ENCODE data around the gene NR1D2. TPM values are rescaled to one million over a fixed set of nuclear protein-coding genes. Genes with fewer than 3 reads are reported as not detected.

NR1D2 gene
- total and polyA plus RNA-seq, 2 of the 13 experiments (the other 11 are each of a cell fraction or from before 2014, with no cell fraction given): 5.3 to 8.1 TPM

DNA sequence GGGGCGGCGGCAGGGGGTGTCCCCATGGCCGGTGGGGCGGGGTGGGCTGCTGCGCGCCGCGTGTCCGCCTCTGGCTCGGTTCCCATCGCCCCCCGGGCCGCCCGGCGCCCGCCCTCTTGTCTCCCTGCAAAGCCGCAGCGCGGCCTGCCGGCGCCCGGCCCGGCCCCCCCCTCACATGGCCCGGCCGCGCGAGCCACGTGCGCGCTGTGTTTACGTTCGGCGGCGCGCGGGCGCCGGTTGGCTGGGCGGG is 502 bp downstream of the NR1D2 start (continued):
- TF ChIP-seq ZNF672 (CRISPR knock-in tag; IDR thresholded peaks at IDR 0.05): peak; percentile 84
- peak; percentile 74; the same call in 1 of the 2 replicates for TF ChIP-seq JDP2 (CRISPR knock-in tag; IDR thresholded peaks at IDR 0.05; ENCODE audit: borderline replicate concordance)
- TF ChIP-seq ZNF878 (CRISPR knock-in tag; IDR thresholded peaks at IDR 0.05): no peak
- TF ChIP-seq HES4 (CRISPR knock-in tag; IDR thresholded peaks at IDR 0.05; ENCODE audit: borderline replicate concordance): peak; percentile 31; the same call in 1 of the 2 replicates
- TF ChIP-seq ATF1 (CRISPR knock-in tag; IDR thresholded peaks at IDR 0.05): no peak
- TF ChIP-seq POLR2AphosphoS5 (IDR thresholded peaks at IDR 0.05; ENCODE audit: low read depth, low read length): no peak
- TF ChIP-seq, protein P1, sequence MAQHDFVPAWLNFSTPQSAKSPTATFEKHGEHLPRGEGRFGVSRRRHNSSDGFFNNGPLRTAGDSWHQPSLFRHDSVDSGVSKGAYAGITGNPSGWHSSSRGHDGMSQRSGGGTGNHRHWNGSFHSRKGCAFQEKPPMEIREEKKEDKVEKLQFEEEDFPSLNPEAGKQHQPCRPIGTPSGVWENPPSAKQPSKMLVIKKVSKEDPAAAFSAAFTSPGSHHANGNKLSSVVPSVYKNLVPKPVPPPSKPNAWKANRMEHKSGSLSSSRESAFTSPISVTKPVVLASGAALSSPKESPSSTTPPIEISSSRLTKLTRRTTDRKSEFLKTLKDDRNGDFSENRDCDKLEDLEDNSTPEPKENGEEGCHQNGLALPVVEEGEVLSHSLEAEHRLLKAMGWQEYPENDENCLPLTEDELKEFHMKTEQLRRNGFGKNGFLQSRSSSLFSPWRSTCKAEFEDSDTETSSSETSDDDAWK (CRISPR knock-in tag; IDR thresholded peaks at IDR 0.05): no peak
- no peak for TF ChIP-seq PRPF4 (IDR thresholded peaks at IDR 0.05; ENCODE audit: low read depth, low read length, poor library complexity, severe bottlenecking)
- peak; percentile 26; the same call in 1 of the 2 replicates for TF ChIP-seq ZNF232 (CRISPR knock-in tag; IDR thresholded peaks at IDR 0.05; ENCODE audit: borderline replicate concordance)
- TF ChIP-seq PAX8 (CRISPR knock-in tag; IDR thresholded peaks at IDR 0.05; ENCODE audit: borderline replicate concordance): no peak; the same call in 1 of the 2 replicates
- TF ChIP-seq, protein P2, sequence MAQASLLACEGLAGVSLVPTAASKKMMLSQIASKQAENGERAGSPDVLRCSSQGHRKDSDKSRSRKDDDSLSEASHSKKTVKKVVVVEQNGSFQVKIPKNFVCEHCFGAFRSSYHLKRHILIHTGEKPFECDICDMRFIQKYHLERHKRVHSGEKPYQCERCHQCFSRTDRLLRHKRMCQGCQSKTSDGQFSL (CRISPR knock-in tag; IDR thresholded peaks at IDR 0.05): peak; percentile 89; the same call in 1 of the 2 replicates
- no peak for TF ChIP-seq ZNF20 (CRISPR knock-in tag; IDR thresholded peaks at IDR 0.05)
- TF ChIP-seq ZNF781 (CRISPR knock-in tag; IDR thresholded peaks at IDR 0.05; ENCODE audit: borderline replicate concordance, not compliant biosample characterization): no peak
- TF ChIP-seq TEAD3 (CRISPR knock-in tag; optimal IDR thresholded peaks at IDR 0.05; ENCODE audit: borderline replicate concordance): no peak
- TF ChIP-seq YEATS4 (CRISPR knock-in tag; IDR thresholded peaks at IDR 0.05; ENCODE audit: borderline replicate concordance): peak; percentile 93
- no peak for TF ChIP-seq SMC3 (IDR thresholded peaks at IDR 0.05; ENCODE audit: low read length)
- TF ChIP-seq, protein P3, sequence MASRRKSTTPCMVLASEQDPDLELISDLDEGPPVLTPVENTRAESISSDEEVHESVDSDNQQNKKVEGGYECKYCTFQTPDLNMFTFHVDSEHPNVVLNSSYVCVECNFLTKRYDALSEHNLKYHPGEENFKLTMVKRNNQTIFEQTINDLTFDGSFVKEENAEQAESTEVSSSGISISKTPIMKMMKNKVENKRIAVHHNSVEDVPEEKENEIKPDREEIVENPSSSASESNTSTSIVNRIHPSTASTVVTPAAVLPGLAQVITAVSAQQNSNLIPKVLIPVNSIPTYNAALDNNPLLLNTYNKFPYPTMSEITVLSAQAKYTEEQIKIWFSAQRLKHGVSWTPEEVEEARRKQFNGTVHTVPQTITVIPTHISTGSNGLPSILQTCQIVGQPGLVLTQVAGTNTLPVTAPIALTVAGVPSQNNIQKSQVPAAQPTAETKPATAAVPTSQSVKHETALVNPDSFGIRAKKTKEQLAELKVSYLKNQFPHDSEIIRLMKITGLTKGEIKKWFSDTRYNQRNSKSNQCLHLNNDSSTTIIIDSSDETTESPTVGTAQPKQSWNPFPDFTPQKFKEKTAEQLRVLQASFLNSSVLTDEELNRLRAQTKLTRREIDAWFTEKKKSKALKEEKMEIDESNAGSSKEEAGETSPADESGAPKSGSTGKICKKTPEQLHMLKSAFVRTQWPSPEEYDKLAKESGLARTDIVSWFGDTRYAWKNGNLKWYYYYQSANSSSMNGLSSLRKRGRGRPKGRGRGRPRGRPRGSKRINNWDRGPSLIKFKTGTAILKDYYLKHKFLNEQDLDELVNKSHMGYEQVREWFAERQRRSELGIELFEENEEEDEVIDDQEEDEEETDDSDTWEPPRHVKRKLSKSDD (CRISPR knock-in tag; IDR thresholded peaks at IDR 0.05; ENCODE audit: low read depth): no peak
- no peak for TF ChIP-seq KAT7 (CRISPR knock-in tag; IDR thresholded peaks at IDR 0.05; ENCODE audit: borderline replicate concordance)
- no peak for TF ChIP-seq NFIC (IDR thresholded peaks at IDR 0.05; ENCODE audit: low read length)
- TF ChIP-seq, protein P4, sequence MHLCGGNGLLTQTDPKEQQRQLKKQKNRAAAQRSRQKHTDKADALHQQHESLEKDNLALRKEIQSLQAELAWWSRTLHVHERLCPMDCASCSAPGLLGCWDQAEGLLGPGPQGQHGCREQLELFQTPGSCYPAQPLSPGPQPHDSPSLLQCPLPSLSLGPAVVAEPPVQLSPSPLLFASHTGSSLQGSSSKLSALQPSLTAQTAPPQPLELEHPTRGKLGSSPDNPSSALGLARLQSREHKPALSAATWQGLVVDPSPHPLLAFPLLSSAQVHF (CRISPR knock-in tag; IDR thresholded peaks at IDR 0.05): 0 out of 2 replicates have a peak, but pooled peaks have one; percentile 60
- TF ChIP-seq IRX3 (CRISPR knock-in tag; IDR thresholded peaks at IDR 0.05; ENCODE audit: borderline replicate concordance, low read depth): peak; percentile 12; the same call in 1 of the 2 replicates
- TF ChIP-seq, protein P5, sequence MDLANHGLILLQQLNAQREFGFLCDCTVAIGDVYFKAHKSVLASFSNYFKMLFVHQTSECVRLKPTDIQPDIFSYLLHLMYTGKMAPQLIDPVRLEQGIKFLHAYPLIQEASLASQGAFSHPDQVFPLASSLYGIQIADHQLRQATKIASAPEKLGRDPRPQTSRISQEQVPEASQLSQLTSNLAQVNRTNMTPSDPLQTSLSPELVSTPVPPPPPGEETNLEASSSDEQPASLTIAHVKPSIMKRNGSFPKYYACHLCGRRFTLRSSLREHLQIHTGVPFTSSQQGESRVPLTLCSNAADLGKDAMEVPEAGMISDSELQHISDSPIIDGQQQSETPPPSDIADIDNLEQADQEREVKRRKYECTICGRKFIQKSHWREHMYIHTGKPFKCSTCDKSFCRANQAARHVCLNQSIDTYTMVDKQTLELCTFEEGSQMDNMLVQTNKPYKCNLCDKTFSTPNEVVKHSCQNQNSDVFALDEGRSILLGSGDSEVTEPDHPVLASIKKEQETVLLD (CRISPR knock-in tag; IDR thresholded peaks at IDR 0.05; ENCODE audit: low read depth): peak; percentile 82; the same call in 1 of the 2 replicates
- TF ChIP-seq POLR2G (IDR thresholded peaks at IDR 0.05; ENCODE audit: low read depth, low read length): 0 out of 2 replicates have a peak, but pooled peaks have one; percentile 15
- peak; percentile 99 for TF ChIP-seq FOXK1 (CRISPR knock-in tag; IDR thresholded peaks at IDR 0.05; ENCODE audit: borderline replicate concordance, low read depth)
- TF ChIP-seq HNF4G (IDR thresholded peaks at IDR 0.05; ENCODE audit: borderline replicate concordance, low read depth, low read length): peak; percentile 8; the same call in 1 of the 2 replicates
- no peak for TF ChIP-seq HNF4G (CRISPR knock-in tag; IDR thresholded peaks at IDR 0.05; ENCODE audit: borderline replicate concordance, low read depth)

Measured in HepG2 (cell line).